Suppressor macrophage treated with lipopolysaccharide for 4 hours (primary cell): ENCODE data around the gene MYOM3.

ENCODE experiments used
- DNase-seq: peaks from one replicate; pipeline ENCODE4 v3.0.0-alpha.2; 2020

The MYOM3 gene

GRCh38 chr1:24113641-24114033 is 1.7 kb upstream of the MYOM3 start:
- DNase-seq, result no peak

- no peak for DNase-seq
These were observed 506 bp downstream of the MYOM3 start for GRCh38 chr1:24111262-24111995.

GRCh38 chr1:24110642-24111261 is 1.2 kb downstream of the MYOM3 start:
- DNase-seq, result no peak

DNA sequence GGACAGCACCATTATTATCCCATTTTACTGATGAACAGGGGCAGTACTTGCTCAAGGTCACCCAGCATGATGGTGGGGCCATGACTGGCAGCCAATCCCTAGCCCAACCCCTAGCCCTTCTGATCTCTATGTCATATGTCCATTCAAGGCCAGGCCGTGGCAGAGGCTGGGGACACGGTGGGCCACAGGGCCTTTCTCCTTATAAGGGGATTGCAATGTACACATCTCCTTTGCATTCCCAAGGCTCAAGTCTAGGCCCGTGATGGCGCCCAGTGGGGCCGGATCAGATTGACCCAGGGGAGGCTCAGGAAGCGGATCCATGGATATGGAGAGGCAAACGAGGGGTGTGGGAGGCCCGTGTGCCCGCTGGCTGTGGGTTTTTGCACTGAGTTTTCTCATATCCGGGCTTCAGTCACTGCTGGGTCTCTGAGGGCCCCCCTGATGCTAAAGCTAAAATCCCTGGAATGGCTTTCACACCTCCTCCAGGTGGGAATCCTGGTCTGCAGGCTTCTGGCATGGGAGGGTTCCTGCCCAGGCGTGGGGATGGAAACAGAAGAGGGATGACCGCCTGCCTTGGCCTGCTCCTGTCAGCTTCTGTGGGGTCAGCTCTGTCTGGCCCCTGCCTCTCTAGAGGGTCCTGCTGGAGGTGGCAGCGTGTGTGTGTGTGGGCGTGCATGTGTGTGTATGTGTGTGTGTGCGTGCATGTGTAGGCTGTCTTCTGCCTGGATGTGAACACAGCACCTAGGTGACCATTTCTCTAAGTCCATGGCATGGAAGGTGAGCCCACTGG is 2.1 kb downstream of the MYOM3 start:
- DNase-seq, result no peak

GRCh38 chr1:24109166-24109483 is 2.8 kb downstream of the MYOM3 start:
- DNase-seq, result no peak

DNA sequence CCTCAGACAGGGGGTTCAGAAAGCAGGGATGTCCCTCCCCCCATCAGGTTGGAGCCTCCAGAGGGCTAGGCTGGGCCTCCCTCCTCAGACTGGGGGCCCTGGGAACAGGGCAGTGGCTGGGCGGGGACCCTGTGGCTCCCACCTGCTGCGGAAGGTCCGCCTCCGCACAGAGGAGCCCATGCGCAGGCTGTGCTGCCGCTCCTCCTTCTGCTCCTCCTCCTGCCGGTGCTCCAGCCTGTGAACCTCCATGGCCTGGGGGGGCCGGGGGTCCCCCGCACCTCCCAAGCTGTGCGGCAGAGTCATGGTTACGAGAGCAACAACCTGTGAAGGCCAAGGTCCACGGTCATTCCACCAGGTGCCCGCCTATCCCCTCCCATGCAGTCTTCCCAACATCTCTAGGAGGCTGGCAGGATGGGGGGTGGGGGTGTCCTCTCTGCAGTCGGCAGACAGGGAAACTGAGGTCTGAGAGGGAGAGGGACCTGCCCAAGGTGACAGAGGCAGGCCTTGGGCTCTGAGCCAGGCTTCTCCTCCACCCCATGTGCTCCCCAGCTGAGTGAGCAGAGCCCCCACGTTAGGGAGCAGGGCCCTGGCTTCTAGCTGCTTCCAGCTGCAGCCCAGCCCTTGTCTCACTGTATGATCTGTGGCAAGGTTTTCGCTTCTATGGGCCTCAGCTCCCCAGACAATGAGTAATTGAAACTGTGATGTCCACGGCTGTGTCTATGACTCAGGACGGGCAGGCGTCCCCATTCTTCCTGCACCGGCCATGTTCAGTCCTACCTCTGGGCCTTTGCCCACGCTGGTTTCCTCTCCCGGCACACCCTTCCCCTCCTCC is 3.4 kb downstream of the MYOM3 start:
- DNase-seq, result peak; percentile 17

GRCh38 chr1:24107462-24108138 is 4.3 kb downstream of the MYOM3 start:
- no peak for DNase-seq

- DNase-seq, result no peak
These were observed 6.4 kb downstream of the MYOM3 start for GRCh38 chr1:24105368-24106160.

- no peak for DNase-seq
These were observed 7.1 kb downstream of the MYOM3 start for GRCh38 chr1:24104854-24105253.

GRCh38 chr1:24103879-24104278 is 8.1 kb downstream of the MYOM3 start:
- no peak for DNase-seq

DNA sequence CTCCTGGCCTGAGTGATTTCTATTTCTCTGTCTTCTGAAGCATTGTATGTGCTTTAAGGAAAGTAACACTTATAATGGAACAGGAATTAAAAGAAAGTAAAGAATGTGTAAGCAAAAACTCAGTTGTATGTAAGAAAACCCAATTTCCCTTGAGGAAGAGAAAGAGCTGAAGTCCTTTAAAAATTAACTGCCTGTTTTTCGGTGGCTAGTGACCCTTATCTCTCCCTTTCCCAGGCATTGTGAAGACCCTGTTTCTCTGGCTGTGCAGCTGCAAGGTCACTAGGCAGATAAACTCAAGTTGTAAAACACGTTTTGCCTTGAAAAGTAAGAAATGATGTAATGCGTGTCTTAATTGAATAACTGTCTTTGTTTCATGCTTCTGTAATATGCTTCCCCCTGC is 8.5 kb downstream of the MYOM3 start:
- DNase-seq, result no peak

DNA sequence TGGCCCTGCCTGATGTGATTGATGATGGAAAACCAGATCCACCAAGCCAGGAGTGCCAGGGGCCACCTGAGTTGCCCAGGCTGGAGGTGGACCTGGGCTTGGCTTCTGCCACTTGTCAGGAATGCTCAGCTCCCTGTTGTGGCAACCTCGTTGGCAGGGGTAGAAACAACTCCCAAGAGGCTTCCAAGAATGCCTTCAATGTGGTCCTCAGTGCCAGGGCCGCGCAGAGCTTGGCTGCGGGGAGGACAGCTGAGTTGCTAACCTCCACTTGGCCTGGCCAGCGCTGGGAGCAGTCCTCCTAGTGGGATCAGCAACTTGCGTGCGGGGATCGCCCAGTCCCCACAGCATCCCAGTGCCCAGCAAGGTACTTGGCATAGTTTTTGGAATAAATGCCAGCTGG is 9.0 kb downstream of the MYOM3 start:
- no peak for DNase-seq

DNA sequence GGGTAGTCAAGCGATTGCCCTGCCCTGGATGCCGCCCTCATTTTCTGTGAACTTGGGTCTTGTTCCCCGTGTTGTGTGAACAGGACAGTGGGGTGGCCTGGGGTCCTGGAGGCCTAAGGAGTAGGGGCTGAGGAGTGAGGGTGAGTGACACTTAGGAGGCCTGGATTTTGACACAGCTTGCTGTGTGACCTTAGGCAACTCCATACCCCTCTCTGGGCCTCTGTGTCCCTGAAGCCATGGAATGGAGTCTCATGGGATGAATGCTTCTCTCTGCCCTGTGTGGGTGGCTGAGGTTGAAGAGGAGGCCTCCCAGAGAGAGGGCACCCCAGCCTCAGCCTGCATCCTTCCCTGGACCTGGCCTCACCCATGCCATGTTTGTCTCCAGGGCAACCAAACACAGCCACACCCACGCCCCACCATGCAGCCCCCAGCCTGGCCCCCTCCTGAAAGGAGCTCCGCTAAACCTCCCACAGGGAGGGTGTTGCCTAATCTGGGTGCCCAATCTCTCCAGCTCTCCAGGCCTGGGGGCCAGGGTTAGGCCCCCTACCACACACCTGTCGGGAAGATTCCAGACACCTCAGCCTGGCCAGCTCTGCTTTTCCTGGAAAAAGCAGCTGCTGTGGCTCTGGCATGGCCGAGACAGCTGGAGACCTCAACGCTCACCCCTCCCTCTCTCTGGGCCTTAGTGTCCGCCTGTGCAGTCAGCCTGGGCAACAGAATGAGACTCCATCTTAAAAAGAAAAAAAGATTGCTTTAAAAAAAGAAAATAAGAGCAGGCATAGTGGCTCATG is 9.9 kb downstream of the MYOM3 start:
- no peak for DNase-seq

DNA sequence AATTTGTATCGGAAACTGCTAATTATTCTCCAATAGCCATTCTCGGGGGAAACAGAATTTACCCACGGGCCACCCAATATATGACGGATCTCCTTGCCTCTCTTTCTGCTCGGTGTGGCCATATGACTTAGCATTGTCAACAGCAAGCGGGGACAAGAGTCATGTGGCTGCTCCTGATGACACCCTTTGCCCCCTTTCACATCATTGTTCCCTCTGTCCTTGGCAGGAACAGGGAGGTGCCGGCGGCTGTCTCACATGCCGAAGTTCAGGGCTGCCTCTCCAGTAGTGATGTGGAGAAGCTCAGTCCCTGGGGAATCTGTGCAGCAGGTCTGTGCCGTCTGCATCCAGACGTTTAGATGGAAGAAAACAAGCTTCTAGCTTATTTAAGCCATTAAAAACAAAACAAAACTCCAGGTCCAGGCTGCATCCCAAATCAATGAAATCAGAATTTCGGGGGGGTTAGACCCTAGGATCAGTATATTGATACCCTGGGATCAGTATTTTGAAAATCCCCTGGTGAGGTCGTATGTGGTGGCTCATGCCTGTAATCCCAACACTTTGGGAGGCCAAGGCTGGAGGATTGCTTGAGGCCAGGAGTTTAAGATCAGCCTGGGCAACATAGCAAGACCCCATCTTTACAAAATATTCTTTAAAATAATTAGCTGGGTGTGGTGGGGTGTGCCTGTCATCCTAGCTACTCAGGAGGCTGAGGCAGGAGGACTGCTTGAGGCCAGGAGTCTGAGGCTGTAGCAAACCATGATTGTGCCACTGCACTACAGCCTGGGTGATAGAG is 10.8 kb downstream of the MYOM3 start:
- DNase-seq, result no peak

DNA sequence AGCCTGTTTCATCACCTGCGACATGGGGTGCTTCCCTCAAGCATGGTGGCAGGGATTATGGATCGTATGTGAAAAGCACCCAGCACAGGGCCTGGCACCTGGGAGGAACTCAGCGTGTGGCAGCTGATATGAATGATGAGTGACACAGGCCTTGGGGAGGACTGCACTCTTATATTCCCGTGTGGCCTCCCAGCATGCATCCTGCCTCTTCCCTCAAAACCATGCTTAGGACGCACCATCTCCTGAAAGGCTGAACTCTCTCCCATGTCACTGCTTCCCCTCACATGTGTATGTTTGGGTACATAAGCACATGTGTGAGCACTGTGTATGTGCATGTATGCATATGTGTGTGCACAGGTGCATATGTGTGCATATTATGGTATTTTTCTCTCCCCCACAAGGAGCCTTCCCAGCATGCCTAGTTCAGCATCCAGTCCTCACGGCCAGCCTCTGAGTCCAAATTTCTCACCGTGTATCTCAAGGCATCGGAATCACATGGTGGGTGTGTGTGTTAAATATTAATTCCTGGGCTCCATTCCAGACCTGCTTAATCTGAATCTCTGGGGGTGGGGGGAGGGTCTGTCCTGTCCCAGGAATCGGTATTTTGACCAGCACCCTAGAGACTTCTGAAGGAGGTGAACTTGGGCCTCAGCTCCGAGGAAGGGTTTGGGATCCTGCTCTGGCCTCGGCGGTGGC is 12.8 kb downstream of the MYOM3 start:
- DNase-seq, result no peak

GRCh38 chr1:24098102-24098501 is 13.8 kb downstream of the MYOM3 start:
- DNase-seq, result no peak

DNA sequence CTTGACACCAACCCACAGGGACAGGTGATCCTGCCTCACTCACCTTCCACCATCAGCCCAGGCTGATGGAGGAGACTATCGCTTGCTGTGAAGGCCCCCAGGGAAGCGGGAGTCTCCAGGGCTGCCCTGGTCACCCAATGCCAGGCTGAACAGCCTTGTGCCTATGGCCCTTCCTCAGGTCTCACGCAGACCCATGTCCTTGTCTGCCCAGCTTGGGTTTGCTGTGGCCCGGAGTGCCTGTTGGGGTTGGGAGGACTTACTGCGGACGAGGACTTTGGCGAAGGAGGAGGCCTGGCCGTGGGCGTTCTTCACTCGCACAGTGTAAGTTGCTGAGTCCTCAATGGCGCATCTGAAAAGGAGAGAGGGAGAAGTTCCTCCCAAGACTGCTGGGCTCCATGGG is 14.3 kb downstream of the MYOM3 start:
- DNase-seq, result no peak

- DNase-seq, result no peak
These were observed 15.2 kb downstream of the MYOM3 start for GRCh38 chr1:24096739-24097103.

DNA sequence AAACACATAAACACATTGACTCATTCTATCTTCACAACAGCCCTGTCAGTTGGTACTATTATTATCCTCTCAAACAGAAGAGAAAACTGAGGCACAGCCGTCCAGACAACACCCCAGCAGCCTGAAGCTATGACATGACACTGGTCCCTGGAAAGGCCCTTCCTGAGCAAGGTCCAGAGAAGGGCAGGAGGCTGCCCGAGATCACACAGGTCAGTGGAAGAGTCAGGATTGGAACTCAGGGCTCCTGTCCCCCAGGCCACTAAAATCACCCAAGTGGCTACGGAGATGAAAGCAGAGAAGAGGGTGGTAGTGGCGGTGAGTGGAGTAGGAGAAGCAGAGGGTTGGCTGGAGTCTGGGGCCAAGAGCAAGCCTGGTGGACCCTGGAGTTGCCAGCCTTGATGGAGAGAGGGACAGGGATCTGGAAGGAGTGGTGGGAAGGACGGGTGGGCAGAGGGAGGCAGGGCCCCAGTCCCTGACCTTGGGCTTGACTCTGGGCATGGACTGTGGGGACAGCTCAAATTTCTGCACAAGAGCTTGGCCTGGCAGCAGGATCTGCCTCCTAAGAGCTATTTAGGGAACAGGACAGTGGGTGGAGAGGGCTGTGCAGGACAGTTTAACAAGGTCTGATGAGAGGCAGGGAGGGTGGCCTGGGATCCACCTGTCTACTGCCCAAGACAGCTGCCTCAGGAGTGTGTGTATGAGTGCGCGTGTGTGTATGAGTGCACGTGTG is 15.8 kb downstream of the MYOM3 start:
- DNase-seq, result no peak
